SK-MEL-5 (cell line): ENCODE results near the gene PPFIBP1. TPM values are rescaled to one million over a fixed set of nuclear protein-coding genes. Genes with fewer than 3 reads are reported as not detected.
"Not testable (repeated sequence)": the region's sequence is repeated elsewhere in the genome, so short reads cannot be mapped to it uniquely, and the experiment has no call there.

Experiments
- DNase-seq: peaks from one replicate; pipeline ENCODE4 v3.0.0-alpha.2; 2016; ENCODE audit warnings: low read depth, low spot score
- in situ Hi-C: cut with HindIII; loops from 2 replicates; pipeline ENCODE4 v1.10.0; 2016; ENCODE audit warnings: low sequenced_read_pairs, high pct_unique_total_duplicates, low pct_unique_long_range_greater_than_20kb
- total RNA-seq: library from RNA; depleted of rRNA; stranded (reverse); fragments of >200 nt; shearing (Covaris generic); gene quantifications from 2 replicates; pipeline ENCODE4 v1.2.3, GENCODE V29; 2014

The PPFIBP1 gene
- total RNA-seq, 1 experiment from 2014 or later: 55.8 TPM

DNA sequence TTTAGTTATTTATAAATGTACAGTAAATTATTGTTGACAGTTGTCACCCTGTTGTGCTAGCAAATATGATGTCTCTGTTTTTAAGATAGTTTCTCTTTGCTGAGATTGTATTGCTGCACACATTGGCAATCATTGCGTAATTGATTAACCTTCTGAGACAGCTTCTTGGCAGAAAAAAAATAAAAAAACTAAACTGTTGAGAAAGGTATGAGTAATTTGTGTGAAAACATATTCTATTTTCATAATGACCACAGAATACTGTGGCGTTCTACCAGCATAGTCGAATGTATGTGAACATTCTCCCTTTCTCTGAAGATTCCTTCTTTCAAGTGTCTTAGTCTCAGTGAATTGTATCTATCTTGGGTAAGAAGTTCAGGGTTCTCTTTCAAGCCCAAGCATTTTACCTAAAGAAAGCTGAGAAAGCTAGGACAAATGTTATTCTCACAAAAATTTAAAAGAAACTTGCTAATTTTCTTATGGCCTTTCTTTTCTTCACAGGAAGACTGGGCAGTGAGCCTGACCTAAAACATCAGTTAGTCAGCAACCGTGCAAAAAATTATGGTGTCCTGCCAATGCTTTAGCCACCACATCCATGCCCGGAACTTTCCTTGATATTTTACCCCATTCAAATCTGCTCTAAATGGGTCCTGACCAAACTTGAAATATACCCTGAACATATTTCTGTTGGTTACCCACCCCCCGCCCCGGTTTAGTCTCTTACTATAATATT, 103.3 kb downstream of the PPFIBP1 start:
- in situ Hi-C loops: no loop called here
- no peak for DNase-seq

- in situ Hi-C loops: not testable (repeated sequence)
These were observed 104.0 kb downstream of the PPFIBP1 start for GRCh38 chr12:27627853-27628469.

DNA sequence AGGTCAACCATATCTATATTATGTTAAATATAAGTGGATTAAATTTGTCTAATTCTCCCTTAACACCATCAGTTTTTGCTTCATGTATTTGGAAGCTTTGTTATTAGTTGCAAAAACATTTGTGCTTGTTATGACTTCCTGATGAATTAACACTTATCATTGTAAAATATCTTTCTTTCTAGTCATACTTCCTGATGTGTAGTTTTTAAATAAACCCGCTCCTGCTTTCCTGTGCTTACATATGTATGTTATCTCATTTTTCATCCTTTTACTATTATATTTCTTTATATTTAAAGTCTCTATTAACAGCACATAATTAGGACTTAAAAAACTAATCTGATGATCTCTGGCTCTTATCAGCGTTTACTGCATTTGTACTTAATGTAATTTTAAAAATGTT, 106.2 kb downstream of the PPFIBP1 start:
- DNase-seq, in situ Hi-C loops: not testable (repeated sequence)

More at GRCh38 chr12:27627853-27628469, 104.0 kb downstream of the PPFIBP1 start:
- DNase-seq: not testable (repeated sequence)

GRCh38 chr12:27631365-27631764, 107.4 kb downstream of the PPFIBP1 start:
- in situ Hi-C loops: no loop called here
- no peak for DNase-seq

DNA sequence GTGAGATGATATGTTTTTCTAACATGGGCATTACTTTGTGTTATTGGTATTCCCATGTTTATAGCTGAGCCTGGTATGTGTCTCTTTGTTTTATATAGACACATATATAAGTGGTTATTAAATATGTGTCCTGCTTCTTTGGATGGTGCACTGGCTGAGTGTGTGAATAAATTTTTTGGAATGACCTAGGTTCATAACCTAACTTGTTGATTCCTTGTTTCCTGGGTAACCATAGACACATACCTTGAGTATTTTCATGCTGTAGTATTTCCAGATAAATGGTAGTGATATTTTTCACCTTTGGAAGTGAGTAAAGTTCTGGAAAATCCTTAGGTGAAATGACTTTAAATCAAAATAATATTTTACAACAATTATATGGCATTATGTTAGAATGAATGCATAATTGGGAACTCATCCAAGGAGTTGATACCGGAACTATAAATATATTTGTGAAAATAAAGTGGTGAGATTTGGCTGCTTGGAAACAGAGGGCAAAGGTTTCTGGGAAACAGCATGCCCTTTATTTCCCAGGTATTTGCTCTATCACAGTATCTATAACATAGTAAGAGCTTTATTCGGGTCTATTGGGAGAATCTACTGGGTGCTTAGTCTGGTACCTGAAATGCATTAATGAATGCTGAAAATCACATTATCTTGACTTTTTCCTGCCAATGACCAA, 107.9 kb downstream of the PPFIBP1 start:
- no peak for DNase-seq
- in situ Hi-C loops: no loop called here

GRCh38 chr12:27635349-27635972, 111.5 kb downstream of the PPFIBP1 start:
- peak; percentile 79 for DNase-seq
- in situ Hi-C loops: no loop called here

- in situ Hi-C loops: not testable (repeated sequence)
These were observed 112.6 kb downstream of the PPFIBP1 start for GRCh38 chr12:27636569-27636968.

GRCh38 chr12:27637524-27637923, 113.5 kb downstream of the PPFIBP1 start:
- in situ Hi-C loops: no loop called here
- DNase-seq: no peak

More at GRCh38 chr12:27636569-27636968, 112.6 kb downstream of the PPFIBP1 start:
- not testable (repeated sequence) for DNase-seq

DNA sequence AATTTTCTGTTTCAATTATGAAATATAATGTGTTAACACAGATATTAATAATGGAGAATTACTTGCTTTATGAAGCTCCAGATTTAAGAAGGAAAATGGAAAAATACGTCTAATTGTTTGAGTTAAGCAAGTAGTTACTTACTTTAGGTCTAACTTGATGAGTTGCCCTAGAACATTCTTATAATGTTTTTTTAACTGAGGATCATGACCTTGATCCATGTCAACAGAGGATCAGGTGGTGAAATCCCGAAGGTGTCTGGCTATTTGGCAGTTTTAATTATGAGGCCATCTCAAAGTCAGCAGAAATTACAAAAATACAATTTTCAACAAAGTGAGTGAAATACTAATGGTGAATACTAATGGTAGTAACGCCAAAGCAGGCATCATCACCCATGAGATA, 115.3 kb downstream of the PPFIBP1 start:
- in situ Hi-C loops: no loop called here
- DNase-seq: no peak

DNA sequence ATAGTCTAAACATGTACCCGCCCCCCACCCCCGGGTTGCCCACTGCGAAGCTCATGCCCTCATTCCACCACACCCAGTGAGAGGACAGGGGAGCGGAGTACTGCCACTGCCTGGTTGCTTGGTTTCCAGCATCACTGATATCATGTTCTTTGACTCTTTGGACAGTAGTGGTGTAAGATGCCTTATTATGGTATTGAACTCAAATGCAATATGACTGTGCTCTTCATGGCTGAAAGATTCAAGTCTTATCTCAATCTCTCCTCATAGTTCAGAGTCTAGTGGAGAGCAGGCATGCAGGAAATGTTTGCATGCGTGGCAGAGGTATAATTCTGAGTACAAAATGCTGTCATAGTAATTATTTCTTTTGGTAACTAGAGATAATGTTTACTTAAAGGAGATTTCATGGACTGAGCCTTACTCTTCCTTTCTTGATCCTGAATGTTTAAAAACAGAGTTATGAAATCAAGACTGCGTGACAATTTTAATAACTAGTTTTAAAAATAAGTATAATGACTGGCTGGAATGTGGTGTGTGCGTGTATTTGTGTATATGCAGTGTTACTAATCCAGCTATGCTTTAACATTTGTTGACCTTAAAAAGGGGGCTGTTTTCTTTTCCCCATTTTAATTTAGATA, 116.7 kb downstream of the PPFIBP1 start:
- DNase-seq, in situ Hi-C loops: not testable (repeated sequence)

- in situ Hi-C loops: not testable (repeated sequence)
These were observed 118.4 kb downstream of the PPFIBP1 start for GRCh38 chr12:27642361-27642760.

DNA sequence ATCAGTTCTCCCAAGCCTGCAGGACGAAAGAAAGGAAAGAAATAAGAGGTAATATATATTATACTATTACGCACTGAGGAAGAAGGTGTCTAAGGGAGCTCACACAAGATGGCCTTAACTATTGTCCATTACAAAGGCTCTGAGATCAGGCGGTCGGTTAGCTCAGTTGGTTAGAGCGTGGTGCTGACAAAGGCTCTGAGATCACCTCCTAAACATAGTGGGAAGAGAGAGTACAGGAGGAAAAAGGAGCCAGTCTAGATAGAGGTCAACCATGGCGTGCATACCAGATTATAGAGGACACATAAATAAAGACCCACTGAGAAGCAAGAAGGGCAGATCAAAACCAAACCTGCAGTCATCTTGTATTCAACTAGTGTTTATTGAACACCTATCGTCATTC, 118.9 kb downstream of the PPFIBP1 start:
- DNase-seq, in situ Hi-C loops: not testable (repeated sequence)

More at GRCh38 chr12:27642361-27642760, 118.4 kb downstream of the PPFIBP1 start:
- not testable (repeated sequence) for DNase-seq

- no peak for DNase-seq
- in situ Hi-C loops: no loop called here
These were observed 120.3 kb downstream of the PPFIBP1 start for GRCh38 chr12:27644158-27644845.

GRCh38 chr12:27645671-27646070, 121.7 kb downstream of the PPFIBP1 start:
- in situ Hi-C loops: no loop called here
- no peak for DNase-seq

DNA sequence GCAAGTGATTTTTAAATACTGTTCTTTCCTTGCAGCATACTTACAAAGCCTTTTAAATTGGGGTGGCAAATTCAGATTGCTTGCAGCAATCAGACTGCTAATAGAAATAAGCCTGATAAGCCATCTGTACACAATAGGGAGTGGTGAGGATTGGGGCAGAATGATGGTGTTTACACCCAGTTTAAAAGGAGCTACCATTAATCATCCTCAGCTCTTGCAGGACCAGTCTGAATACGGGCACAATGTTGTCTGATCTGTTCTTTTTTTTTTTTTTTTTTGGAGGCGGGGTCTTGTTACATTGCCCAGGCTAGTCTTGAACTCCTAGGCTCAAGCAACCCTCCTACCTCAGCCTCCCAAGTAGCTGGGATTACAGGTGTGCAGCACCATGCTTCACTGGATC, 122.1 kb downstream of the PPFIBP1 start:
- no peak for DNase-seq
- in situ Hi-C loops: no loop called here

DNA sequence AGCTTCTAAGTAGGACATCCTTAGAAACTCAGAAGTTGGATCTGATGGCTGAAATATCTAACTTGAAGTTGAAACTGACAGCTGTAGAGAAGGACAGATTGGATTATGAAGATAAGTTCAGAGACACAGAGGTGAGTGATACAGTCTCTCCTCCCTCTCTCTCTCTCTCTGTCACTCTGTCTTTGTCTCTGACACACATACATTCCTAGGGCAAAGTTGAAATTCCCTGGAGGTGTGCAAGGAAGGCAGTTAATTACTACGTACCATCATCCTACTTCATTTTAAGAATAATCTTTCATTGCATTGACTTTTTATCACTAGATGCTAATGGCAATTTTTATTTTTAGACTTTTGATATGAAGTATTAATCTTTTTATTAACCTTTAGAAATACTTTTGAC, 126.0 kb downstream of the PPFIBP1 start:
- DNase-seq: no peak
- in situ Hi-C loops: no loop called here

DNA sequence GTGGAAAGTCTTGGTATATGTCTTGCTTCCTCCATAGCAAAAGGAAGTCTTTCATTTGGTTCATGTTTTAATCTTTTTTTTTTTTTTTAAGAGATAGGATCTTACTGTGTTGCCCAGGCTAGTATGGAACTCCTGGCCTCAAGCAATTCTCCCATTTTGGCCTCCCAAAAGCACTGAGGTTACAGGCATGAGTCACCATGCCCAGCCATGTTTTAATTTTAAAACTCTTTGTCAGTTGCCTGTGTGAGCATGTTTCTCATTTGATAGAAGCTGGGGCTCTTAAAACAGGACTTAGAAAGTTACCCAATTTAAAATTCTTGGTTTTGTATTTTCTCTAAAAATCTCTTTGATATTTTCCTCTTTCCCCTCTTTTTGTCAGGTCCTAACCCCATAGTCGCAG, 127.2 kb downstream of the PPFIBP1 start:
- in situ Hi-C loops: no loop called here

More for the DNA sequence above, 127.2 kb downstream of the PPFIBP1 start:
- no peak for DNase-seq
